GM12892 (cell line): ENCODE data around the gene GBF1.

ENCODE experiments used
- DNase-seq: peaks from one replicate; pipeline ENCODE4 v3.0.0; 2011; ENCODE audit not compliant: insufficient read length
- FAIRE-seq: peaks from 2 replicates; lab custom pipeline; 2011; peaks lifted over from hg19 to GRCh38; lab: Jason Lieb, UNC
- POLR2A ChIP-seq: IDR thresholded peaks from 2 replicates; pipeline ENCODE4 v1.6.1; 2011; ENCODE audit warnings: low read depth, low read length, control low read depth
- POLR2AphosphoS5 ChIP-seq: IDR thresholded peaks from 2 replicates; pipeline ENCODE4 v1.6.1; 2011; ENCODE audit warnings: low read depth, low read length, control low read depth
- TAF1 ChIP-seq: IDR thresholded peaks from 2 replicates; pipeline ENCODE4 v1.6.1; 2011; ENCODE audit warnings: low read depth, mild to moderate bottlenecking, control low read depth, low read length, borderline replicate concordance

The GBF1 gene

DNA sequence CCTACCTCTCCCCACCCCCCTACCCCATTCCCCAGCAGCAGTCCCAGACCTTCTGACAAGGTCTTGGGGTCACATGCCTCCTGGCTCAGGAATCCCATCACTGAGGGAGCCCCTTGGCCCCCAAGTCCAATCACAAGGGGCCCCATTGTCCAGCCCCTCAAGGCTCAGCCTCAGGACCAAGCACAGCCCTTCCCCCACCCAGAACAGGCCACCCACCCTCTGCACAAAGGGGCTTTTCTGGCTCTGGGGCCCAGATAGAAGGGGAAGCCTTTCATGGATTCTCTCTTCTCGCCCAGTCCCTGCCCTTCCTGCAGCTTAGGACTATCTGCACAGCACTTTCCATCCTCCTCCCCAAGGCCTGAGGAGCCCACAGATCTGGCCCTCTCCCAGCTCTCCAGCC, 180.1 kb downstream of the GBF1 start:
- no peak for FAIRE-seq
- TF ChIP-seq TAF1 (no peak), POLR2AphosphoS5 (no peak), POLR2A (no peak)
- no peak for DNase-seq

DNA sequence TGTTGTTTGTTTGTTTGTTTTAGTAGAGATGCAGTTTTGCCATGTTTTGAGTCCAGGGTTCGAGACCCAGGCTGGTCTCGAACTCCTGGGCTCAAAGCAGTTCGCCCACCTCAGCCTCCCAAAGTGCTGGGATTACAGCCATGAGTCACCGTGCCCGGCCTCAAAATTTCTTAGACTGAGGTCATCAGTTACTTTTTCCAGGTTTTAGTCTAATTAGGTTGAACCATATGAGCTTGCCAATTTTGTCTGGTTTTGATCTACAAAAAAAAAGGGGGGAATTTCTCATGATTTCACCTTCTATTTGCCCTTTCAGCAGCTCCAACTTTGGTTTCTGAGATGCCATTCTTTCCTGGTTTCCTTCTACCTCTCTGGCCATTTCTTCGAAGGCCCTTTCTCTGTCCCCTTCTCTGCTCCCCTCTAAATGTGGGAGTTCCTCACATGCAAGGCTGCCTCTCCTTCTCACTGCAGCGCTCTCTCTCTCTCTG, 181.5 kb downstream of the GBF1 start:
- TF ChIP-seq POLR2AphosphoS5 (no peak), TAF1 (no peak), POLR2A (no peak)
- no peak for FAIRE-seq
- no peak for DNase-seq

- TF ChIP-seq POLR2A (no peak), POLR2AphosphoS5 (no peak), TAF1 (no peak)
- DNase-seq (no peak), FAIRE-seq (no peak)
Measured at GRCh38 chr10:102429468-102429867, 184.1 kb downstream of the GBF1 start.

DNA sequence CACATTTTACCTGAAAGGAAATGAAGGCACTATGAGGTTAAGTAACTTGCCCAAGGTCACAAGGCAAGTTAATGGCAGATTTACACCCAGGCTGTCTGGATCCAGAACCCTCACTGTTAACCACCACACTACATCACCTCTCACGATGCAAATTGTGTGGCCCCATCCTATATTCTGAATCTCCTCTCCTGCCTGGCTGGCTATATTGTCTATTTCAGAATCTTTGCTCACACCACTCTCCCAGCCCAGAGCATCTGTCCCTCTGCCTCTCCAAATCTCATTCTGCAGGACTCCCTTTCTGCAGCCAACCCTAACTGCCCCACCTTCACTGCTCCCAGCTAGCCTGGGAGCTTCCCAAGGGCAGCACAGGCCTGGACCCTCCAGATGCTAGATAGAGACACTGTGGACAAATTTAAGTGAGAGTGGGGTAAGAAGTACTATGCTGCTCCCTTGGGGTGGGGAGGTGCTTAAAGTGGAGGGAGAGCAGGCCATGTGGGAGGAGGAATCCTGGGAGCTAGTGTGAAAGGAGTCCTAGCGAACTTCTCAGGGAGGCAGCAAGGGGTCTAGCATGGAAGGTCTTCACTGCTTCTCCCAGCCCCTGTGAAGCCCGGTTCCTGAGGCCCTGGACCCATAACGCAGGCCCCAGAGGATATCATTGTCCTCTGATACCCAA, 186.3 kb downstream of the GBF1 start:
- FAIRE-seq, result no peak
- TF ChIP-seq POLR2AphosphoS5 (no peak), TAF1 (no peak), POLR2A (no peak)
- no peak for DNase-seq
